GM18511 (cell line): ENCODE results near the gene S100A13.
"Not testable (repeated sequence)": the region's sequence is repeated elsewhere in the genome, so short reads cannot be mapped to it uniquely, and the experiment has no call there.

ENCODE experiments used
- ATAC-seq: cut with Tn5 transposase; IDR thresholded peaks from one replicate; pipeline ENCODE4 v1.9.1; 2021; ENCODE audit warnings: mild to moderate bottlenecking, moderate library complexity; ENCODE audit not compliant: unreplicated experiment

S100A13 gene

GRCh38 chr1:153626904-153627714 lies at the start of gene S100A13:
S100A13 (minus strand) TSS chr1:153627505; CDS start chr1:153626472, 1,033 bp downstream.
- ATAC-seq, result no peak

GRCh38 chr1:153673511-153673910 lies 46.2 kb upstream of the S100A13 start:
- no peak for ATAC-seq

- peak; percentile 37 for ATAC-seq
These were observed 44.5 kb upstream of the S100A13 start for GRCh38 chr1:153671628-153672353.

GRCh38 chr1:153670859-153671627 lies 43.7 kb upstream of the S100A13 start, which contains the start of gene ILF2:
ILF2 (minus strand) TSS chr1:153670993; CDS start chr1:153670922, 71 bp downstream.
- peak; percentile 87 for ATAC-seq

- ATAC-seq, result no peak
These were observed 43.1 kb upstream of the S100A13 start for GRCh38 chr1:153670257-153670858.

GRCh38 chr1:153669606-153670005 lies 42.3 kb upstream of the S100A13 start:
- no peak for ATAC-seq

GRCh38 chr1:153668672-153669071 lies 41.4 kb upstream of the S100A13 start:
- not testable (repeated sequence) for ATAC-seq

DNA sequence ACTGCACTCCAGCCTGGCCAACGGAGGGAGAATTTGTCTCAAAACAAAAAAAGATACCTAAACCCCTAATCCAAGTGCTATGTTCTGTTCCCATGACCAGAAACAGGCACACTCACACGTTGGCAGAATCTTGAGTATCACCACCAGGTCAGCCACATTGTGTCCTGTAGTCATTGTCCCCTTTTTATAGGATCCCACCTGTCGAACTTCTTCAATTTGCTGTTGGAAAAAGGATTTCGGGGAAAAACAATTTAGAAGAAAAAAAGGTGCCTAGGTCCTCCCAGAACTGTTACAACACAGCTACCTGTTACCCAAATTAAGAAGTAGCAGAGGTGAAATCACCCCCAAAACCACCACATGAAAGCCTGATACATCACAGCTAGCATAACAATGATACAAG lies 40.1 kb upstream of the S100A13 start:
- no peak for ATAC-seq

DNA sequence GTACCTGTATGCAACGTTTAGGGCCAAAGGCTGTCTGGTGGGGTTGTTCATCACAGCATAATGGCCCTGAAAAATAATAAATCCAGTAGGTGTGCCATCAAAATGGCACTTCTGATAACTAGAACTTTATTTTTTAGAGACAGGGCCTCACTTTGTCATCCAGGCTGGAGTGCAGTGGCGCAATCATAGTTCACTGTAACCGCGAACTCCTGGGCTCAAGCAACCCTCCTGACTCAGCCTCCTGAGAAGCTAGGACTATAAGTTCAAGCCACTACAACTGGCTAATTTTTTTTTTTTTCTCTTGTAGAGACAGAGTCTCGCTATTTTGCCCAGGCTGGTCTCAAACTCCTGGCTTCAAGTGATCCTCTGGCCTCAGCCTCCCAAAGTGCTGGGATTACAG lies 35.9 kb upstream of the S100A13 start:
- no peak for ATAC-seq

DNA sequence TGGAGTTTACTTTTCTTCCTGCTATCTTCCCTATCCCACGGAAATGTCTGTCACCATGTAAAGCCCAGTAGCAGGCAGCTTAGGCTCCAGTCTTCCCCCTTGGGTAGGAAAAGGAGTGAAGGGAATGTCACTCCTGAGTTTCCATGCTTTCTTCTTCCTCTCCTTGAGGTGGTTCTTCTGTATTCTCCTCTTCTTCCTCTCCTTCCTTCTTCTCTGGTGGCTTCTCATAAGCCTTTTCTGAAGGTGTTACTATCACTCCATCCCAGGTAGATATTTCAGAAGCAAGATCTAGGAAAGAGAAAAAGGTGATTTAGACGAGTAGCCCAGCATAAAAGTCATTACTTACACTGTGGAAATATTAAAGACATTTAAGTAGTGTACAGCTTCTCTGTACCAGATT lies 35.0 kb upstream of the S100A13 start:
- ATAC-seq, result no peak

GRCh38 chr1:153661111-153661708 lies 33.9 kb upstream of the S100A13 start:
- ATAC-seq, result no peak

DNA sequence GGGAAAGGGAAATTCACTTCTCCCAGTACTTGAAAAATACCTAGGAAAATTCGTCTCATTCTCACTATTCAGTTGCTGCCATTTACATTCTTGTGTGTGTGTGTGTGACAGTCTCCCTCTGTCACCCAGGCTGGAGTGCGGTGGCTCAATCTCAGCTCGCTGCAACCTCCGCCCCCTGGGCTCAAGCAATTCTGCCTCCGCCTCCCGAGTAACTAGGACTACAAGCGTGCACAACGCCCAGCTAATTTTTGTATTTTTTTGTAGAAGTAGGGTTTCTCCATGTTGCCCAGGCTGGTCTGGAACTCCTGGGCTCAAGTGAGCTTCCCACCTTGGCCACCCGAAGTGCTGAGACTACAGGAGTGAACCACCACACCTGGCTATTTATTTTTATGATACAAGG lies 32.4 kb upstream of the S100A13 start:
- ATAC-seq, result no peak

GRCh38 chr1:153659175-153659534 lies 31.9 kb upstream of the S100A13 start:
- no peak for ATAC-seq

DNA sequence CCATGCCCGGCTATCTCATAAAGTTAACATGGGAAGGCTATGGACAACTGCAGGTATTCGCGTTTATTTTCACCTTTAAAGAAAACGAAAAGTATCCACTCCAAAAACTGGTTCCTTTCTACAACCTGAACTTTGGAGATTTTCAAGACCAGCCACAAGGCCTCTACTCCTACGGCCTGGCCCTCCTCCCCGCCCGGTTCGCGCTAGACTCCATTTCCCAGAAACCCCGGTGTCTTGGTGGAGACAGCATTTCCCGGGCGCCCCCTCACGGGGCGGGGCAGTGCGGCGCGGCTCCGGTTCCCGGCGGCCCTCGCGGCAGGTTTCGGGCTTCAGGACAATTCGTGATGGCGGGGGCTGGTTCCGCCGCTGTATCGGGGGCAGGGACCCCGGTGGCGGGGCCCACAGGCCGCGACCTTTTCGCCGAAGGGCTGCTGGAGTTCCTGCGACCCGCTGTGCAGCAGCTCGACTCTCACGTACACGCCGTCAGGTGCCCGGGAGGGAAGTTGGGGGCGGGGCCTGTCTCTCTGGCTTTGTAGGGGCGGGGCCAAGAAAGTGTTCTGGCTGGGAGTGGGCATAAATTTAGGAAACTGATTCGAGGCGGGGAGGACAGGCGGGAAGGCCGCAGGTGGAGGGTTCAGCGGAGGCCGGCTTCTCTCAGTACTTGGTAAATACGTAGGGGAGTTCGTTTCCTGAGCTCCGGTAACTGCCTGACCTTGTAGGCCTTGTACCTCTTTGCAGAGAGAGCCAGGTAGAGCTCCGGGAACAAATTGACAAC lies 31.3 kb upstream of the S100A13 start, which contains the start of gene SNAPIN:
TSS of gene SNAPIN (plus strand) at position 304 of the 775 bp plus-strand sequence. CDS start at position 345, 41 bp downstream.
- ATAC-seq, result peak; percentile 94

DNA sequence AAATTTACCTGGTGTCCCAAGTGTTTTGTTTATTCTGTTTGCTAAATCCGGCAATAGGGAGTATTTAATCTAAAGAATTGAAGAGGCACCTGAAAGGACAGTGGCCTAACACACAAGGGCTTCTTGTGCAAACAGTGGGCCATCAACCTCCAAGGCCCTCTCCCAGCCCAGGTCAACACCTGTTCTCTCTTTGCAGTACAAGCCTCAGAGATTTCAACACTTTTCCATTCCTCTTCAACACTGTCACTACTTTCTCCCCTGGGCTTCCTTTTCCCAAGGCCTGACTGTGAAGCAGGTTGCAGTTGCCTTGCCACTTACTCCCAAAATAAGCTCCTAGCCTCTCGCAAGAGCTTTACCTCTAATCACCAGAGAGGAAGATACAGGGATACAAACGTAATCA lies 28.0 kb upstream of the S100A13 start:
- ATAC-seq, result no peak

DNA sequence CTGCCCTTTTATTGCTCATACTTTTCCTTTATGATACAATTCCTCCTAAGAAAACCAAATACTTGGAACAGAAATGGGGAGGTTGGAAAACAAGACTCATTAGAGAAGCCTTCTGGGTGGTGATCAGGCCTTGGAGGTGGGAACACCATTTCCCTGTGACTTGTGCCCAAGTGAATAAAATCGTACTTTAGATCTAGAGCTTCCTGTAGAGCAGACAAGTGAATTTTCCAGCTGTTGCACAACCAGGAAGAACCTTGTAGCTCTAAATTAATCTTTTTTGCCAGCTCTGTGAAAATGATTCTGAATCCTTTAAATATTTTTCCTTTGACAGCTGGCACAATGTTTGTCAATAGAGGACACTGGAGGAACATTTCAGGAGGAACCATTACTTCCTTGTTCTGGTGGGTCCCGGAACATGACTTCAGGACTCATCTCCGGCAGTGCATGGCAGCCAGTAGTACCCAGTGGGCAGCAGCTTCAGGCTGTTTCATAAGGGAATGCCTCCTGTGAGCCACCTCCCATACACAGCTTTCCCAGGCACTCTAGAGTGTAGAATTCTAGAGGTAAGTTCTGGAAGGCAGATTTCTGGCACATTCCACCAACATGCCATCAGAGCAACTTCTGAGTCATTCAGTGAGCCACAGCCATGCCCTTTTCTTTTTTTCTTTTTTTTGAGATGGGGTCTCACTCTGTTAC lies 25.6 kb upstream of the S100A13 start:
- ATAC-seq, result no peak

DNA sequence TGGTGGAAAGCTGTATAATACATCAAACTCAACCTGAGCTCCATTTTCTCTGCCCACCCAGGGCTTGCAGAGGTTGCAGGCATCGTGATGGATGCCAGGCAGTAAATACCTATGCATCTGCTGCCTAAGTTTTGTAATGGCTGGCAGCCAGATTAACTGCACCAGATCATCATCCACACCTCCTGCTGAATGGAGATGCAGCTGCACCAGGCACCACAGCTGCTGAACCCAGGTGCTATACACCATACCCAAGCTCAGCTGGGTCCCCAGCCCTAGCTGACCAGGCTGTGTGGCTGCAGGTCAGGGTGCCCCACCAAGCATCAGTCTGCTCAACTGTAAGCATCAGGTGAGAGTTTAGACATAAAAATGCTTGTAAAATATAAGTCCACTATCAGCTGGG lies 24.5 kb upstream of the S100A13 start:
- no peak for ATAC-seq

DNA sequence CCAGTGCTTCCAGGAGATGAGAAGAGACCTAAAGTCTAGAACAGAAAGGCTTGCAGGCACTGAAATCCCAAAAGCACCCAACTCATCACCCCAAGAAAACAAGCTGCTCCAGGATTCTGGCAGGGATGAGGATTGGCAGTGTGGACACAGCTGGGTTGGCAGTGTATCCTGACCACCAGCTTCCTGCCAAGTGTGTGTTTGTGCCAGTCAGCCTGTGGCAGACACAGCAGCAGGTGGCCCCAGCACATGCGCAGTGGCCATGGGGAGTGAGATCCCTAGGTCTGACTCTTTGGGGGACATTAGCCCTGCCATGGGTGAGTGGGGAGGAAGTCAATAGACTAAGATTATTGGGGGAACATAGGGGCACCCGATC lies 22.5 kb upstream of the S100A13 start:
- ATAC-seq, result no peak
